GM21390 (cell line): ENCODE measurements around the gene TMEM39A.

Experiments
- ATAC-seq: cut with Tn5 transposase; IDR thresholded peaks from one replicate; pipeline ENCODE4 v1.9.1; 2021; ENCODE audit not compliant: unreplicated experiment

The TMEM39A gene

GRCh38 chr3:119456469-119456868, 6.9 kb downstream of the TMEM39A start:
- ATAC-seq, result no peak

- ATAC-seq, result no peak
These were observed 9.6 kb downstream of the TMEM39A start for GRCh38 chr3:119453822-119454221.

- no peak for ATAC-seq
These were observed 18.8 kb downstream of the TMEM39A start for GRCh38 chr3:119444590-119444989.

DNA sequence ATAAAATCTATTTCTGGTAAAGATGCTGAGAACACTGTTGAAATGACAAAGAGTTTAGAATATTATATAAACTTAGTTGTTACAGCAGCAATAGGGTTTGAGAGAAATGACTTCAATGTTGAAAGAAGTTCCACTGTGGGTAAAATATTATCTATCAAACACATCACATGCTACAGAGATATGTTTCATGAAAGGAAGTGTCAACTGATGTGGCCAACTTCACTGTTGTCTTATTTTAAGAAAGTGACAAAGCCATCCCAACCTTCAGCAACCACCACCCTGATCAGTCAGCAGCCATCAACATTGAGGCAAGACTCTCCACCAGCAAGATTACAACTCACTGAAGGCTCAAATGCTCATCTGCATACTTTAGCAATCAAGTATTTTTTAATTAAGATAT, 20.2 kb downstream of the TMEM39A start:
- no peak for ATAC-seq

GRCh38 chr3:119437691-119438258, 25.6 kb downstream of the TMEM39A start:
- no peak for ATAC-seq

DNA sequence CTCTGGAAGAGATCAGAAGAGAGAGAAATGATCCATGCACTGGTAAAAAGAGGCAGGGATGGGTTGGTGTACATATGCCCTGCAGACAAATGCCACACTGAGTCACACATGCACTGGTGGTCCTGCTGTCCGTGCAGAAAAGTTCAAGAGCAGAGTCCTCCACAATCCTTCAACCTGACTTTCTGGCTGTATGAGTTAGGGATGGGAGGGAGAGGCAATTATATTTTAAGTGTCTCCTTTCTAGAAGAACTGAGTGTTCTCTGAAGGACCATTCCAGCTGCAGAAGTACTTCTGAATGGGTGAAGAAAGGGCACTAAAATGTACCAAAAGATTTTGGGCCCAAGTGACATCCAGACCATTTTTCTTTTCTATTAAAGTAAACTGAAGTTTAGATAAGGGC, 26.4 kb downstream of the TMEM39A start:
- ATAC-seq, result no peak

GRCh38 chr3:119434703-119435102, 28.7 kb downstream of the TMEM39A start:
- ATAC-seq, result no peak

- no peak for ATAC-seq
These were observed 29.6 kb downstream of the TMEM39A start for GRCh38 chr3:119433613-119434325.

DNA sequence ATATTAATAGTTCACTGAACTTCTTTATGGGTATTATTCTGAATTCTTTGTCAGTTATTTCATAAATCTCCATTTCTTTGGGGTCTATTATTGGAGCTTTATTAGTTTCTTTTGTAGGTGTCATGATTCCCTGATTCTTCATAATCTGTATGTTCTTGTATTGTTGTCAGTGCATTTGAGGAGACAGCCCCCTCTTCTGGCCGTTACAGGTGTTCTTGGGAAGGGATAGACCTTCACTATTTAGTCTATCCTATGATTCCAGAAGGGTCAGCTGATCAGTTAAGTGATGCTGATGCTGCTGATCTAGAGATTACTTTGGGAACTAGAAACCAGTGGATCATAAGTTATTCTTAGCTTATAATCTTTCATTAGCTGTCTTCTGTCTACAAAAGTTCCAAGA, 34.9 kb downstream of the TMEM39A start:
- no peak for ATAC-seq

DNA sequence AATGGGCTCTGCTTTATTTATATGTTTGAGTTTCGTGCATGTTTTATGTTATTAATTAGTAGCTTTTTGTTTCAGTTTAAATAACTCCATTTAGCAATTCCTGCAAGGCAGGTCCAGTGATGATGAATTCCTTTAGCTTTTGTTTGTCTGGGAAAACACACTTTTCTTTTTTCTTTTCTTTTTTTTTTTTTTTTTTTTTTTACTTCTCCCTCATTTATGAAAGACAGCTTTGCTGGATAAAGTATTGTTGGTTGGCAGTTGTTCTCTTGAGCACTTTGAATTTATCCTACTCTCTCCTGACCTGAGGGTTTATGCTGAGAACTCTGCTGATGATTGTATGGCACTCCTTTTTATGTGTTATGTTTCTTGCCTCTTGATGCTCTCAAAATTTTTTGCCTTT, 35.7 kb downstream of the TMEM39A start:
- ATAC-seq, result no peak

DNA sequence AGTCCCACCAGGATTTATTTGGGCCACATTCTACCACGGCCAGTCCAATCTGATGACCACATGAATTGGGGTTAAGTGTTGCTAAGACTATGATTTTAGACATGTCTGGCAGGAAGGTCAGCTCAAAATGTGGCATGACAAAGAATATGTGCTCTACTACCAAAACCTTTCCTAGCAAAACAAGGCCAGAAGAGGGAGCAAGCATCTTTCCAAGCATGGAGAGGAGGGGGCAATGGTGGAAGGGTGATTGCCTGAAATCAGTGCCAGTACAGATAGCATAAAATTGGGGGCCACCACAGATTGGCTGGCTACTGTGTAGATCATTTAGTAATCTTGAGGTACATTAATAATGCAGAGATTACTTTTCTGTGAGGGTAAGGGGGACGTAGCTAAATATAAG, 43.2 kb downstream of the TMEM39A start:
- ATAC-seq, result no peak

- ATAC-seq, result no peak
These were observed 44.8 kb downstream of the TMEM39A start for GRCh38 chr3:119418641-119419040.

- ATAC-seq, result no peak
These were observed 45.5 kb downstream of the TMEM39A start for GRCh38 chr3:119417771-119418512.

GRCh38 chr3:119416873-119417272, 46.5 kb downstream of the TMEM39A start:
- ATAC-seq, result no peak

- ATAC-seq, result no peak
These were observed 49.7 kb downstream of the TMEM39A start for GRCh38 chr3:119413603-119414280.

GRCh38 chr3:119409844-119410243, 53.6 kb downstream of the TMEM39A start:
- no peak for ATAC-seq

DNA sequence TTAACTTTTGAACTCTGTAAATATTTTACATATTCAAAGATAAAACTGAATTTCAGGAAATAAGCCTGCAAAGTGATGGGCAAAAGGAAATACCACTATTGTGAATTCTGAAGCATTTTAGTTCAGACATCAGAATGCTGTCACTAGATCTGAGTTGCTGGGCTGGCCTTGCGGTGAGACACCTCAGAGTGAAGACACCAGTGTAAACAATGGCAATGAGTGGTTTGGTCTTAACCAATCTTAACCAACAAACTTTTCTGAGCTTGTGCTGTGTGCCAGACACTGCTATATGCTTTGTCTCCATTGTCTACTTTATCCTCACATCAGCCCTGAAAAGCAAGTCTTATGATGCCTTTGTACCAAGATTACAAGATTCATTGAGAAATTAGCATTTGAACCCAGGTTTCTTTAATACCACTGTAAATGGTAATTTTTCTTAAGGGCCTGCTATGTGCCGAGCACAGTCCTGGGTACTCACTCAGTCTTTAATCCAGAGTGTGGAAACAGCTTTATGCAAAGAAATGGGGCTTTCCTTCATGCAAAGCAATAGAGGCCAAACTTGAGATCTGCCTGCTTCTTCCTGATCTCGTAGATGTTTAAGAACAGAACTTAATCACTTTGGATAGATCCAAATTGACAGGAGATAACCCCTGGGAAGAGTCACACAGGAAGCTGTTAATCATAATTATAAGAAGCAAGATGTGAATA, 55.0 kb downstream of the TMEM39A start:
- no peak for ATAC-seq

DNA sequence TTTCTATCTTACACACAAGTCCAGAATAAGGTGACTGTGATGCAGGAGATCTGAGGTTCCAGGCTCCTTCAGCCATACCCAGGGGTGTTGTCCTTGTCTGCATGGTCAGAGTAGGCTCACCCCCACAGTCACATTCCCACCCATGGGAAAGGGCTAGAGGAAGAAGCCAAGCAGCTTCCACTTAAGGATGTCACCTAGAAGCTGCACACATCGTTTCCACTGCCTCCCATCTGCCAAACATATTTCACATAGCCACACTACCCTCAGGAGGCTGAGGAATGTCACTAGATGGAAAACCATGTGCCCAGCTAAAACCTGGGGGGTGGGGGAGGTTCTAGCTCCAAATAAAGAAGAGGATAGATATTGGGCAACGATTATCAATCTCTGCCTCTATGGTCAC, 58.1 kb downstream of the TMEM39A start:
- ATAC-seq, result no peak

DNA sequence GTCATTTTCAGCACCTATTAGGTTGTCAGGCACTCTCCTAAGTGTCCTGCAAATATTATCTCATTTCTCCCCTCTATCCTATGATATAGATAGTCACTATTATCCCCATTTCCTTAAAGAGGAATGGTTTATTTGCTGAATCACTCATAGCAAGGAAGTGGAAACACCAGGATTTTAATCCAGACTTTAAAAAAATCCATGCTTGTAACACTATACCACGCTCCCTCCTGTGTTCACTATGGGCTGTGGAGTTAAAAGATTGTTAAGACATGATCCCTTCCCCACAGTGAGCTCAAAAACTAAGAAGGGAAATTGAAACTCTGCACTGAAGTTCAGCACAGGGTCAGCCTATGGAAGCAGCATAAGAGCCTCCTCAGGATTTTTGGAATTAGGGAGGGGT, 60.2 kb downstream of the TMEM39A start:
- ATAC-seq, result no peak

- ATAC-seq, result no peak
These were observed 60.6 kb downstream of the TMEM39A start for GRCh38 chr3:119402791-119403190.
